ENCODE results near the gene ZNF423.

Gene ZNF423

DNA sequence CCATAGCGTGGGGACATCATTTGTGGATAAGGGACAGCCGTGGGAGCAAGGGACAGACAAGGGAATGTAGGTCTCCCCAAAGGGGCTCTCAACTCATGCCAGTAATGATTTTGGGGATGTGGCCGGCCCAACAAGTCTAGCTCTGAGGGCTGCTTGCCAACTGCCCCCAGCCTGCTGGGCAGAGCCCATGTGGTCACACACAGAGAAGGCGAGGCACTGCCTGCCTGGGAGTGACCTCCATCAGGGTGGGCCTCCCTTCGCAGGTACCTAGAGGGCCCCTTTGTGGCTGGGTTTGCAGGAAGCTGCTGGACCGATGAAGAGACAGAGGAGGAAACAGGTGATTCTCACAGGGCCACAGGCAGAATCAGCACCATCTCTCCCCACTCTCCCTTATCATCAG lies 305.2 kb downstream of the ZNF423 start:
- TF ChIP-seq EZH2phosphoT487 (IDR thresholded peaks at IDR 0.05; ENCODE audit: borderline replicate concordance, low read length), result no peak
- TF ChIP-seq, protein P1, sequence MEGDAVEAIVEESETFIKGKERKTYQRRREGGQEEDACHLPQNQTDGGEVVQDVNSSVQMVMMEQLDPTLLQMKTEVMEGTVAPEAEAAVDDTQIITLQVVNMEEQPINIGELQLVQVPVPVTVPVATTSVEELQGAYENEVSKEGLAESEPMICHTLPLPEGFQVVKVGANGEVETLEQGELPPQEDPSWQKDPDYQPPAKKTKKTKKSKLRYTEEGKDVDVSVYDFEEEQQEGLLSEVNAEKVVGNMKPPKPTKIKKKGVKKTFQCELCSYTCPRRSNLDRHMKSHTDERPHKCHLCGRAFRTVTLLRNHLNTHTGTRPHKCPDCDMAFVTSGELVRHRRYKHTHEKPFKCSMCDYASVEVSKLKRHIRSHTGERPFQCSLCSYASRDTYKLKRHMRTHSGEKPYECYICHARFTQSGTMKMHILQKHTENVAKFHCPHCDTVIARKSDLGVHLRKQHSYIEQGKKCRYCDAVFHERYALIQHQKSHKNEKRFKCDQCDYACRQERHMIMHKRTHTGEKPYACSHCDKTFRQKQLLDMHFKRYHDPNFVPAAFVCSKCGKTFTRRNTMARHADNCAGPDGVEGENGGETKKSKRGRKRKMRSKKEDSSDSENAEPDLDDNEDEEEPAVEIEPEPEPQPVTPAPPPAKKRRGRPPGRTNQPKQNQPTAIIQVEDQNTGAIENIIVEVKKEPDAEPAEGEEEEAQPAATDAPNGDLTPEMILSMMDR (IDR thresholded peaks at IDR 0.05; ENCODE audit: low read depth, low read length, poor library complexity, severe bottlenecking), result no peak
- no peaks in the 10 kb centered on the region for H4K20me1 ChIP-seq (ENCODE audit: control insufficient read depth, insufficient read depth, low read depth, low read length)

DNA sequence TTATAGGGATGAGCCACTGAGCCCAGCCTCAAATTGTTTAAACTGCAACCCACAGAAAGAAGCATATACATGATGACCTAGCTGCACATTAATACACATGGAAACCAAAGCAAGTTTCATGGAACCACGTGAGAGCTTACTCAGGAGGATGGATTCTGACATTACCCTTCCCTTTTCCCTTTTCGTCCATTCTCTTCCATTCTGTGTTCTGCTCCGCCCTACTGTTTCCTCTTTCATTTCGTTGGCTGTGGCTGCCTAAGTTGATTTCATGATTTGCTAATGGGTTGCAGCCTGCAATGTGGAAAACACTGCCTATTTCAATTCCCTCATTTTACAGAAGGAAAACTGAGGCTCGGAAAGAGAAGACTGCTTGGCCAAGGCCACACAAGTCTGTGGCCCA lies 305.8 kb downstream of the ZNF423 start:
- Histone ChIP-seq H3K9me3 (ENCODE audit: control insufficient read depth, insufficient read depth, low read length) (no peaks in the 10 kb centered on the region), H3K4me3 (ENCODE audit: low read length) (no peak overlapping the region), H4K20me1 (ENCODE audit: control insufficient read depth, insufficient read depth, low read depth, low read length) (no peaks in the 10 kb centered on the region), H3K4me1 (ENCODE audit: control insufficient read depth, low read length) (no peaks in the 10 kb centered on the region), H3K79me2 (ENCODE audit: control insufficient read depth, low read length) (no peaks in the 10 kb centered on the region), H3K27me3 (ENCODE audit: control insufficient read depth, low read length) (peaks cover 4% of the 10 kb centered on the region; the same call in 1 of the 2 replicates), H3K27ac (ENCODE audit: low read depth, low read length) (no peak overlapping the region), H3K36me3 (ENCODE audit: control insufficient read depth, low read length) (no peaks in the 10 kb centered on the region), H3K4me2 (ENCODE audit: low read length) (no peak overlapping the region), H3F3A (ENCODE audit: control insufficient read depth, insufficient read depth) (no peaks in the 10 kb centered on the region), H3K9me2 (replicated peaks; ENCODE audit: control insufficient read depth, low read length) (no peaks in the 10 kb centered on the region)
- no peak for TF ChIP-seq EZH2phosphoT487 (IDR thresholded peaks at IDR 0.05; ENCODE audit: borderline replicate concordance, low read length)
- TF ChIP-seq, protein P1 (IDR thresholded peaks at IDR 0.05; ENCODE audit: low read depth, low read length, poor library complexity, severe bottlenecking), result no peak

More for the DNA sequence above, 305.2 kb downstream of the ZNF423 start:
- Histone ChIP-seq H3K36me3 (ENCODE audit: control insufficient read depth, low read length) (no peaks in the 10 kb centered on the region), H3K27me3 (ENCODE audit: control insufficient read depth, low read length) (peaks cover 4% of the 10 kb centered on the region; the same call in 1 of the 2 replicates), H3F3A (ENCODE audit: control insufficient read depth, insufficient read depth) (no peaks in the 10 kb centered on the region), H3K4me1 (ENCODE audit: control insufficient read depth, low read length) (no peaks in the 10 kb centered on the region), H3K4me2 (ENCODE audit: low read length) (no peak overlapping the region), H3K9me3 (ENCODE audit: control insufficient read depth, insufficient read depth, low read length) (no peaks in the 10 kb centered on the region), H3K9me2 (replicated peaks; ENCODE audit: control insufficient read depth, low read length) (no peaks in the 10 kb centered on the region), H3K27ac (ENCODE audit: low read depth, low read length) (no peak overlapping the region), H3K4me3 (ENCODE audit: low read length) (no peak overlapping the region), H3K79me2 (ENCODE audit: control insufficient read depth, low read length) (no peaks in the 10 kb centered on the region)

DNA sequence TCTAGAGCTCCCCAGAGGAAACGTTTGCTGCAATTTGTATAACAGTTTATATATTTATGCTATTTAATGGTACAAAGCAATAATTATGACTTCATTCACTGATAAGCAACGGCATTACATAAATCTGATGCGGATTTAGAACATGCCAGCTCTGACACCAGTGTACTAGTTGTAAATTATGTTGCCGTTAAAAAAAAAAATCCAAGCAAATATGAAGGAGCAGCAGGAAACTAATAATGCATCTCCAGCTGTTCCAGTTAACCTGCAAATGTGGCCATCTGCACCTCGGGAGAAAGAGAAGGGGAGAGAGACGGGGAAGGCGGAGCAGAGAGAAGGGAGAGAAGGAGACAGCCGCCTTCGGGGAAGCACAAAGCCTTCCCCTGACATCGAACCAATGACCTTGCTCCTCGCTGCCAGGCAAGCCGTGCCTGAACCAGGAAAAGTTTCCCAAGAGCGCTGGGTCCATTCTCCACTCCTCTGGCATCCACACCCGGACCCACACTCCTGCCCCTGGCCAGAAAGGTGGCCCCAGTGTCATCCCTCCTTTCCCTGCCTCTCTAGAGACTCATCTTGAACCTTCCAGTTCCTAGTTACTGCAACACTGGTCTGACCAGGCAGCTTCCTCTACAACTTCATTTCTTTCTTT lies 307.5 kb downstream of the ZNF423 start:
- peaks cover 4% of the 10 kb centered on the region; the same call in 1 of the 2 replicates for H3K27me3 ChIP-seq (ENCODE audit: control insufficient read depth, low read length)
- H3K9me2 ChIP-seq (replicated peaks; ENCODE audit: control insufficient read depth, low read length), result no peaks in the 10 kb centered on the region
- no peaks in the 10 kb centered on the region for H3K9me3 ChIP-seq (ENCODE audit: control insufficient read depth, insufficient read depth, low read length)
- H3K79me2 ChIP-seq (ENCODE audit: control insufficient read depth, low read length), result no peaks in the 10 kb centered on the region
- no peaks in the 10 kb centered on the region for H3K4me1 ChIP-seq (ENCODE audit: control insufficient read depth, low read length)
- no peaks in the 10 kb centered on the region for H3K36me3 ChIP-seq (ENCODE audit: control insufficient read depth, low read length)
- no peak overlapping the region for H3K27ac ChIP-seq (ENCODE audit: low read depth, low read length)
- no peaks in the 10 kb centered on the region for H4K20me1 ChIP-seq (ENCODE audit: control insufficient read depth, insufficient read depth, low read depth, low read length)
- no peak for TF ChIP-seq EZH2phosphoT487 (IDR thresholded peaks at IDR 0.05; ENCODE audit: borderline replicate concordance, low read length)
- TF ChIP-seq, protein P1 (IDR thresholded peaks at IDR 0.05; ENCODE audit: low read depth, low read length, poor library complexity, severe bottlenecking), result no peak
- H3K4me3 ChIP-seq (ENCODE audit: low read length), result no peak overlapping the region
- H3F3A ChIP-seq (ENCODE audit: control insufficient read depth, insufficient read depth), result no peaks in the 10 kb centered on the region
- no peak overlapping the region for H3K4me2 ChIP-seq (ENCODE audit: low read length)

Data from DOHH2 (cell line).